ENCODE data around the gene TRMT61A.

The TRMT61A gene

DNA sequence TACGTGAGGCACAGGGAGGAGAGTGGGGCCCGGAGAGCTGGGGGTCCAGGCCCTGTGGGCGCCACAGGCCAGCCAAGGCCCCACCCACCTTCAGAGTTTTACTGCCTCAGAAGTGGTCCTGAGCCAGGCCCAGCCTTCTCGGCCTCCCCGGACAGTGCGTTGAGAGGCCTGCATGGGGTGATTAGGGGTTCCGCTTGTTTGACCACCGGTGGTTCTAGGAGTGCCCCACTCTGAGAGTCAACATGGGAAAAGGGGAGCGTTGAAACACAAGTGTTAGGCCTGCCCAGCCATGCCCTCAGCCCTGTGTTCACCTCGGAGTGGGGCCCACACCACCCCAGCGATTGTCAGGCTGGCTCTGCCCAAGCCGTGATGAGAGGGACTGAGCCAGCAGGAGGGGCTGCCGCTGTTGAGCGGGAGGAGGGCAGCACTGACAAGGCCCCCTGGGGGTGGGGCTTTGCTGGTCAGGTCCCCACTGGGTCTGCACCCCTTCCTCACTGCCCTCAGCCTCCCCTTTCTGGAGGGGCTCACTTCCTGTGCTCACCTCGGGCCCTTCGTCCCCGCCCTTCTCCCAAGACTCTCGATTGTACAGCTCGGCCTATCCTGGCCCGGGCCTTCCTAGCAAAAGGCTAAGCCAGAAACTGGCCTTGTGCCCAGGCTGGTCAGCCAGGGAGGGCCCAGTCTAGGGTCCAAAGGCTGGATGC is 11.1 kb upstream of the TRMT61A start:
- Histone ChIP-seq H3K27me3 (ENCODE audit: control insufficient read depth in 2 of 2, insufficient read depth in 2 of 2, low read length in 2 of 2) (no peaks in the 10 kb centered on the region), H3K36me3 (ENCODE audit: control insufficient read depth in 2 of 2, insufficient read depth in 2 of 2, low read length in 2 of 2) (peaks cover 14 to 16% of the 10 kb centered on the region in 2 donors), H3K4me3 (ENCODE audit: low read length in 2 of 2) (no peak overlapping the region), H3K9ac (ENCODE audit: low read depth in 1 of 2, low read length in 2 of 2) (peak overlapping the region in 1 of 2 donors; percentile 42), H3K4me1 (ENCODE audit: control insufficient read depth in 2 of 2, insufficient read depth in 2 of 2, low read length in 2 of 2) (peaks cover 29 to 41% of the 10 kb centered on the region in 2 donors), H3K27ac (ENCODE audit: low read depth in 2 of 2, low read length in 2 of 2) (peak overlapping the region; percentile 49 to 52), H3K9me3 (ENCODE audit: control insufficient read depth in 2 of 2, low read length in 2 of 2) (no peaks in the 10 kb centered on the region)

DNA sequence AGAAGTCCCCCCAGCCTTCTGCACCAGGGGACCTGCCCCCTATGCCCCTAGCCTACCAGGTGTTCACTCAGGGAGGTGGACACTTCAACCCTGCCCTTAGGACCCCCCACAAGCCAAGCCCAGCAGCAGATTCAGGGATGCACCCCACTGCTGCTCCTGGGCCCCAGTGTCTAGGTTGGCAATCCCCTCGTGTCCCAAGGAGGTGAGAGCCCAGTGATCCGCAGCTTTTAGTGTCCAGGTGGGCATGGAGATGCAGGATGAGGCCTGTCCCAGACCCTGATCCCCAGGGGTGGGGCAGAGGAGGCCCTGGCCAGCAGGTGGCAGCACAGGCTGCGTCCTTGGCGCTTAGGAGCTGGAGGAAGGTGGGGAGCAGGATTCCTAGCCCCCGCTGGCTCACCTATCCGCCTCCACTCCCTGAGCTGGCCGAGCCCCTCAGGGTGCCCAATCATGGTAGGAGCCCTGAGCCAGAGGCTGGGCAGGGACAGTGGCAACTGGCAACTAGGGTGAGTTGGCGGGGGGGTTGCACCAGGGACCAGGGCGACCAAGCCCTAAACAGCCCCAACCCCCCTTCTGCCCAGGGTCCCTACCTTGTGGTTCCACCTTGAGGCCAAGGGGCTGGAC is 10.5 kb upstream of the TRMT61A start:
- Histone ChIP-seq H3K27me3 (ENCODE audit: control insufficient read depth in 2 of 2, insufficient read depth in 2 of 2, low read length in 2 of 2) (no peaks in the 10 kb centered on the region), H3K36me3 (ENCODE audit: control insufficient read depth in 2 of 2, insufficient read depth in 2 of 2, low read length in 2 of 2) (peaks cover 14 to 16% of the 10 kb centered on the region in 2 donors), H3K27ac (ENCODE audit: low read depth in 2 of 2, low read length in 2 of 2) (peak overlapping the region; percentile 80 to 91), H3K4me1 (ENCODE audit: control insufficient read depth in 2 of 2, insufficient read depth in 2 of 2, low read length in 2 of 2) (peaks cover 34 to 41% of the 10 kb centered on the region in 2 donors), H3K9ac (ENCODE audit: low read depth in 1 of 2, low read length in 2 of 2) (peak overlapping the region in 1 of 2 donors; percentile 92), H3K9me3 (ENCODE audit: control insufficient read depth in 2 of 2, low read length in 2 of 2) (no peaks in the 10 kb centered on the region), H3K4me3 (ENCODE audit: low read length in 2 of 2) (no peak overlapping the region)

DNA sequence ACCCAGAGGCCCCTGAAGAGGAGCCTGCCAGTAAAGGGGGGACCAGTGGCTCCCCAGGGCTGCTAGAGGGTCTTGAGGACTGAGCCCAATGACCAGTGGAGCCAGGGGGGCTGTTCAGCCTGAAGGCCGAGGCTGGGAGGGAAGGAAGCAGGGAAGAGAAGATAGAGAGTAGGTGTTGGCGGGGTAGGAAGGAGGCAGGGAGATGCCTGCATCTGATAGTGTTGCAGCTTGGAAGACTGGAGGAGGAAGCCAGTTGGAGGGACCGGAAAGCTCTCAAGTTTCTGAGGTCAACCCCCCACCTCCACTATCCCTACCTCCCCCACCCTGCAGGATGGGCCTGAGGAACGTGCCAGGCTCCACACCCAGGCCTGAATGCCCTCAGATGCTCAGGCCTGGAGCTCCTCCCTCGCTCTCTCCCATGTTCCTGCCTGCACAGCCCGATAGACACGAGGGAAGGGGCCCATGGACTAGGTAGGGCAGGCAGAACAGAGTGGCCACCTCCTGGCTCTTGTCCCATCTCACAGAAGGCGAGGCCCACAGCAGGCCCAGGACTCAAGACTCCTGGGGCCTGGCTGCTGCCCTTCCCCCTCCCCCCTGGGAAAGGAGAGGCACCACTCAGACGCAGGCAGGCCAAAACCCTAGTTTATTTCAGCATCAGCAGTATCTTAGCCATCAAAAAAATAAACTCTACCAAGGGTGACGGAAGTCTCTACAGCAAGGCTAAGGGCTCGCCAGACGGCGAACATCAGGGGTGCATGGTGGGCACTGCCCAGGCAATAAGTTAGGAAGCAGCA is 9.8 kb upstream of the TRMT61A start:
- peaks cover 14 to 16% of the 10 kb centered on the region in 2 donors for H3K36me3 ChIP-seq (ENCODE audit: control insufficient read depth in 2 of 2, insufficient read depth in 2 of 2, low read length in 2 of 2)
- H3K9ac ChIP-seq (ENCODE audit: low read depth in 1 of 2, low read length in 2 of 2) = peak overlapping the region in 1 of 2 donors; percentile 92
- H3K4me1 ChIP-seq (ENCODE audit: control insufficient read depth in 2 of 2, insufficient read depth in 2 of 2, low read length in 2 of 2) = peaks cover 37 to 44% of the 10 kb centered on the region in 2 donors
- no peaks in the 10 kb centered on the region for H3K9me3 ChIP-seq (ENCODE audit: control insufficient read depth in 2 of 2, low read length in 2 of 2)
- H3K27ac ChIP-seq (ENCODE audit: low read depth in 2 of 2, low read length in 2 of 2) = peak overlapping the region; percentile 80 to 91
- H3K4me3 ChIP-seq (ENCODE audit: low read length in 2 of 2) = peak overlapping the region; percentile 70 to 86
- no peaks in the 10 kb centered on the region for H3K27me3 ChIP-seq (ENCODE audit: control insufficient read depth in 2 of 2, insufficient read depth in 2 of 2, low read length in 2 of 2)

DNA sequence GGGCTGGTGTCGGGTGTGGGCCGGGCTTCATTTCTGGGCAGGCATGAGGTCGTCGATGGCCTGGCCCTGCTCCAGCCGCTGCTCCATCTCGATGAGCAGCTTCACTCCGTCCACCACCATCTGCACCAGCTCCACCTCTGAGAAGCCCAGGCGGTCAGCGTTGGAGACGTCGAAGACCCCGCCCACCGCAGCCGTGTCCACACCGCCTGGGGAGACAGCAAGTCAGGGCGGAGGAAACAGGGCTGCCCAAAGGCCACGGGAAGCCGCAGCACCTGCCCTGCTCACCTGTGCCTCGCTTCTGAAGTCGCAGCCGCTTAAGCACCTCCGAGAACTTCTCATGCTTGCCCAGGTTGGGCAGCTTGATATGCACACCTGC is 9.2 kb upstream of the TRMT61A start:
- Histone ChIP-seq H3K4me3 (ENCODE audit: low read length in 2 of 2) (peak overlapping the region; percentile 70 to 86), H3K27me3 (ENCODE audit: control insufficient read depth in 2 of 2, insufficient read depth in 2 of 2, low read length in 2 of 2) (no peaks in the 10 kb centered on the region), H3K9ac (ENCODE audit: low read depth in 1 of 2, low read length in 2 of 2) (peak overlapping the region in 1 of 2 donors; percentile 92), H3K9me3 (ENCODE audit: control insufficient read depth in 2 of 2, low read length in 2 of 2) (no peaks in the 10 kb centered on the region), H3K4me1 (ENCODE audit: control insufficient read depth in 2 of 2, insufficient read depth in 2 of 2, low read length in 2 of 2) (peaks cover 42 to 49% of the 10 kb centered on the region in 2 donors), H3K36me3 (ENCODE audit: control insufficient read depth in 2 of 2, insufficient read depth in 2 of 2, low read length in 2 of 2) (peaks cover 14 to 16% of the 10 kb centered on the region in 2 donors), H3K27ac (ENCODE audit: low read depth in 2 of 2, low read length in 2 of 2) (peak overlapping the region; percentile 80 to 91)

DNA sequence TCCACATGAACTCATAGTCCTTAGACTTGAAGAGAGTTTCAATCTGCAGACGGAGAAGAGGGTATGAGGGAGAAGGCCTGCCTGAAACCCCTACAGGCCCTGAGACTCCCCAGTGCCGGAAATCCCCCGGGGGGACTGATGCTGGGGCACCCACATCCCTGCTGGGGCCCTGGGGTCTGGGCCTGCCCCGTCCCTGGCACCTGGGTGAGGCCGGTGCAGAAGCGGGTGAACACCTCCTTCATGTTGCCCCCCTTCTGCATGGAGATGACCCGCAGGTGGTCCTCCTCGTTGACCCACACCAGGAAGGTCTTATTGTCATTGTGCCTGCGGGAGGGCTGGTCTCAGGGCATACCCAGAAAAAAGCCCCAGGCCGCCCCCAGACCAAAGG is 8.7 kb upstream of the TRMT61A start:
- Histone ChIP-seq H3K4me3 (ENCODE audit: low read length in 2 of 2) (peak overlapping the region; percentile 70 to 86), H3K27ac (ENCODE audit: low read depth in 2 of 2, low read length in 2 of 2) (peak overlapping the region; percentile 80 to 91), H3K9me3 (ENCODE audit: control insufficient read depth in 2 of 2, low read length in 2 of 2) (no peaks in the 10 kb centered on the region), H3K27me3 (ENCODE audit: control insufficient read depth in 2 of 2, insufficient read depth in 2 of 2, low read length in 2 of 2) (no peaks in the 10 kb centered on the region), H3K9ac (ENCODE audit: low read depth in 1 of 2, low read length in 2 of 2) (peak overlapping the region; percentile 6 to 92), H3K36me3 (ENCODE audit: control insufficient read depth in 2 of 2, insufficient read depth in 2 of 2, low read length in 2 of 2) (peaks cover 14 to 16% of the 10 kb centered on the region in 2 donors), H3K4me1 (ENCODE audit: control insufficient read depth in 2 of 2, insufficient read depth in 2 of 2, low read length in 2 of 2) (peaks cover 42 to 51% of the 10 kb centered on the region in 2 donors)

DNA sequence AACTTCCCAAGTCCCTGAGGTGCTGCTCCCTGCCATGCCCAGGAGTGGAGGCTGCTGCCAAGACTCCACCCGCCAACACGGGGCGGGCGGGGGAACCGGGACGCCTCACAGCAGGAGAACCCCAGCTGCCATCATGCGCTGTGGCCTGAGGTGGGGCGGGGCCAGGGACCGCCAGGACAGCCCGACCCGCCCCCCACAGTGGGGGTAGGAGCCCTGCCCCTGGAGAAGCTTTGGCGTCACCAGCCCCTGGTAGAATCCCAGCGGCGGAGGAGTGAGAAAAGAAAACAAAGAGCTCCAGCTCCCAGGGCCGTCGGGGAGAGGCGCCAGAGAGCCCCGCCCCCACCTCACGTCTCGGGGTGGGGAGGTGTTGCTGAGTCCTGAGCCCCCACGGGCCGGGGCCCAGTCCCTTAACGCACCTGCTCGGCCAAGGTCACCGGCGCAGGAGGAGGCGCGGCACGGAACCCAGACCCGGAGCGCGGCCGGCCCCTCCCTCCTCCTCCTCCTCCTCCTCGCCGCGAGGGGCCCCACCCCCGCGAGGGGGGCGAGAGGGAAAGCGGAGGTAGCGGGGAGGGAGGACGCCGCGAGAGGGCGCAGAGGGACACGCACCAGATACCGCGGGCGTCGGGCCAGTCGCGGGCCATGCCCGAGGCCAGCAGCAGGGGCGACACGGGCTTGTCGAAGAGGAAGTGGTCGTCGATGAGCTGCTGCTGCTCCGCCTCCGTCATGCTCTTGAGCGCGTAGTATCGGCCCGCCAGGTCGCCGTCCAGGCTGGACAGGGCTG is 8.1 kb upstream of the TRMT61A start:
- peaks cover 44 to 56% of the 10 kb centered on the region in 2 donors for H3K4me1 ChIP-seq (ENCODE audit: control insufficient read depth in 2 of 2, insufficient read depth in 2 of 2, low read length in 2 of 2)
- peak overlapping the region; percentile 52 to 92 for H3K9ac ChIP-seq (ENCODE audit: low read depth in 1 of 2, low read length in 2 of 2)
- H3K4me3 ChIP-seq (ENCODE audit: low read length in 2 of 2) = peak overlapping the region; percentile 70 to 86
- no peaks in the 10 kb centered on the region for H3K27me3 ChIP-seq (ENCODE audit: control insufficient read depth in 2 of 2, insufficient read depth in 2 of 2, low read length in 2 of 2)
- peaks cover 14 to 16% of the 10 kb centered on the region in 2 donors for H3K36me3 ChIP-seq (ENCODE audit: control insufficient read depth in 2 of 2, insufficient read depth in 2 of 2, low read length in 2 of 2)
- H3K27ac ChIP-seq (ENCODE audit: low read depth in 2 of 2, low read length in 2 of 2) = peak overlapping the region; percentile 80 to 91
- no peaks in the 10 kb centered on the region for H3K9me3 ChIP-seq (ENCODE audit: control insufficient read depth in 2 of 2, low read length in 2 of 2)

DNA sequence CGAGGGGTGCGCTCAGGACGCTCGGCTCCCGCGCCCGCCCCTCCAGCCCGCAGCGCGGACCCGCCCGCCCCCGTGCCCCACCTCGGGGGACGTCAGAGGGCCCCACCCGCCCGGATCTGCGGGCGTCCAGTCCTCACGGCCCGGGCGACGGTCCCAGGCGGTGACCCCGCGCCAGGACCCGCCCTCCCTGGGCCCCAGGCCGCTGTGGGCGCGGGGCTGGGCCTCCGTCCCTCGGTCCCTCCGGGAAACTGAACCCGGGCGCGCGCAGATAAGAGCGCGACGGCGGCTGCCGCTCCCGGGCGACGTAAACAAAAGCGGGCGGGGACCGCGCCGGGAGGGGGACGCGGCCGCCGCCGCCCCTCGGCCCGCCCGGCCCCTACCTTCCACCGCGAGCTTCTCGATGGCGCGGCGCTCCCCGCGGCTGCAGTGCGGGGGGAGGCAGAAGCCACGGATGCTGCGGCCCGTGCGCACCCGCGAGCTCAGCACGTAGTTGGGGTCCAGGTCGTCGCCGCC is 7.5 kb upstream of the TRMT61A start:
- Histone ChIP-seq H3K9ac (ENCODE audit: low read depth in 1 of 2, low read length in 2 of 2) (peak overlapping the region; percentile 52 to 92), H3K27ac (ENCODE audit: low read depth in 2 of 2, low read length in 2 of 2) (peak overlapping the region; percentile 80 to 91), H3K27me3 (ENCODE audit: control insufficient read depth in 2 of 2, insufficient read depth in 2 of 2, low read length in 2 of 2) (no peaks in the 10 kb centered on the region), H3K9me3 (ENCODE audit: control insufficient read depth in 2 of 2, low read length in 2 of 2) (no peaks in the 10 kb centered on the region), H3K4me3 (ENCODE audit: low read length in 2 of 2) (peak overlapping the region; percentile 81 to 86), H3K36me3 (ENCODE audit: control insufficient read depth in 2 of 2, insufficient read depth in 2 of 2, low read length in 2 of 2) (peaks cover 14 to 16% of the 10 kb centered on the region in 2 donors), H3K4me1 (ENCODE audit: control insufficient read depth in 2 of 2, insufficient read depth in 2 of 2, low read length in 2 of 2) (peaks cover 50 to 63% of the 10 kb centered on the region in 2 donors)

DNA sequence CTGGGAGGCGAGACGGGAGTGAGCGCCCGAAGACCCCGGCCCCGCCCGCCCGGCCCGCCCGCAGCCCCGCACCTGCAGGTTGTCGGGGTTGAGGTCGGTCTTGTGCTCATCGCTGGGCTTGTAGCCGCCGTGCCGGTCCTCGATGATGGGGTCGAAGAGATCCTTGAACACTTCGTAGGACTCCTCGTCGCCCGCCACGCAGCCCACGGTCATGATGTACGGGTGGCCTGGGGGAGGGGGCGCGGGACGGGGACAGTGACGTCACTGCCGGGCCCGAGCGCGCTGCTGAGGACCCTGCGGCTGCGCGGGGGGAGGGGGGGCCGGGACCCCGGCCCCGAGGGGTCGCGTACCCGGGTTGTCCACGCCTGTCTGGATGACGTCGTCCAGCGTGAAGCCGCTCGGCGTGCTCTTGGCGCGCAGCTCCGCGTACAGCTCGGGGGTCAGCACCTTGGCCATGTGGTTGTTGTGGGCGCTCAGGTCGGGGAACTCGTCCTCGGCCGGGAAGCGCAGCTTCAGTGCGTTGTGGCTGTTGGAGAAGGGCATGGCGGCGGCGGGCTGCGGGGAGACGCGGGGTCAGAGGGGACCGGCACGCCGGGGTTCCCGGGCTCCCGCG is 6.9 kb upstream of the TRMT61A start:
- no peaks in the 10 kb centered on the region for H3K9me3 ChIP-seq (ENCODE audit: control insufficient read depth in 2 of 2, low read length in 2 of 2)
- peak overlapping the region; percentile 81 to 86 for H3K4me3 ChIP-seq (ENCODE audit: low read length in 2 of 2)
- no peaks in the 10 kb centered on the region for H3K27me3 ChIP-seq (ENCODE audit: control insufficient read depth in 2 of 2, insufficient read depth in 2 of 2, low read length in 2 of 2)
- H3K4me1 ChIP-seq (ENCODE audit: control insufficient read depth in 2 of 2, insufficient read depth in 2 of 2, low read length in 2 of 2) = peaks cover 56 to 68% of the 10 kb centered on the region in 2 donors
- peak overlapping the region; percentile 77 to 92 for H3K9ac ChIP-seq (ENCODE audit: low read depth in 1 of 2, low read length in 2 of 2)
- peak overlapping the region; percentile 80 to 91 for H3K27ac ChIP-seq (ENCODE audit: low read depth in 2 of 2, low read length in 2 of 2)
- peaks cover 14 to 16% of the 10 kb centered on the region in 2 donors for H3K36me3 ChIP-seq (ENCODE audit: control insufficient read depth in 2 of 2, insufficient read depth in 2 of 2, low read length in 2 of 2)

Measured in mucosa of rectum (tissue), 2 donors.